SU-DHL-6 (cell line): ENCODE measurements around the gene KRT84.

Experiments
- H2AFZ ChIP-seq: fragments of 200-600 bp; sonication (generic); 2 replicates; pipeline ENCODE4 v1.6.1; 2014; ENCODE audit warnings: low read depth, mild to moderate bottlenecking, moderate library complexity, mixed read lengths, antibody characterized with exemption, low read length; ENCODE audit not compliant: severe bottlenecking
- H3F3A ChIP-seq: fragments of 200-600 bp; shearing (Covaris generic); 2 replicates; pipeline ENCODE4 v1.6.0; 2016; ENCODE audit warnings: antibody characterized with exemption, mild to moderate bottlenecking; ENCODE audit not compliant: insufficient read depth
- H3K27ac ChIP-seq: fragments of 200-600 bp; sonication (generic); 2 replicates; pipeline ENCODE4 v1.5.1; 2016; ENCODE audit warnings: low read depth, mild to moderate bottlenecking, low read length, moderate library complexity, mixed read lengths
- H3K27me3 ChIP-seq: fragments of 200-600 bp; sonication (generic), shearing (Covaris generic); 2 replicates; pipeline ENCODE4 v1.6.0; 2014; ENCODE audit warnings: mild to moderate bottlenecking, low read length
- H3K36me3 ChIP-seq: fragments of 200-600 bp; sonication (generic); 2 replicates; pipeline ENCODE4 v1.6.1; 2014; ENCODE audit warnings: mild to moderate bottlenecking, low read length, mixed read lengths
- H3K4me2 ChIP-seq: fragments of 300-600, 200-600 bp; shearing (Covaris generic), sonication (generic); 2 replicates; pipeline ENCODE4 v1.6.0; 2014; ENCODE audit warnings: low read length, low read depth, mild to moderate bottlenecking; ENCODE audit not compliant: poor library complexity, severe bottlenecking
- H3K4me3 ChIP-seq: fragments of 200-600 bp; sonication (generic); 2 replicates; pipeline ENCODE4 v1.5.1; 2014; ENCODE audit warnings: antibody characterized with exemption, low read length, mild to moderate bottlenecking, mixed read lengths; ENCODE audit not compliant: insufficient read depth, poor library complexity, severe bottlenecking
- H3K79me2 ChIP-seq: fragments of 200-600 bp; sonication (generic); 2 replicates; pipeline ENCODE4 v1.6.1; 2014; ENCODE audit warnings: mild to moderate bottlenecking, low read length, moderate library complexity; ENCODE audit not compliant: insufficient read depth
- H3K9ac ChIP-seq: fragments of 200-600 bp; sonication (generic); 2 replicates; pipeline ENCODE4 v1.7.0; 2014; ENCODE audit warnings: mild to moderate bottlenecking, low read length
- H3K9me2 ChIP-seq: fragments of 200-600 bp; sonication (generic); replicated peaks from 2 replicates; pipeline ENCODE4 v1.6.1; 2014; ENCODE audit warnings: low read length; ENCODE audit not compliant: insufficient read depth
- H3K9me3 ChIP-seq: fragments of 200-600 bp; sonication (generic); 2 replicates; pipeline ENCODE4 v1.6.1; 2014; ENCODE audit warnings: low read length, mixed read lengths; ENCODE audit not compliant: insufficient read depth
- H4K20me1 ChIP-seq: fragments of 200-600 bp; sonication (generic); 2 replicates; pipeline ENCODE4 v1.6.1; 2014; ENCODE audit warnings: low read depth, mild to moderate bottlenecking, antibody characterized with exemption, low read length, moderate library complexity, mixed read lengths
- EZH2phosphoT487 ChIP-seq: fragments of 200-600 bp; sonication (generic), shearing (Covaris generic); conservative IDR thresholded peaks from 2 replicates; pipeline ENCODE4 v1.6.1; 2018; ENCODE audit warnings: mild to moderate bottlenecking, antibody characterized with exemption, low read length, moderate library complexity, mixed read lengths
- TF ChIP-seq, protein P1 (sequence below): fragments of 200-600 bp; sonication (generic); IDR thresholded peaks from one replicate; pipeline ENCODE4 v1.5.1; 2017; ENCODE audit warnings: antibody characterized with exemption, mild to moderate bottlenecking, low read length, moderate library complexity; ENCODE audit not compliant: insufficient read depth, poor library complexity, severe bottlenecking

The KRT84 gene

DNA sequence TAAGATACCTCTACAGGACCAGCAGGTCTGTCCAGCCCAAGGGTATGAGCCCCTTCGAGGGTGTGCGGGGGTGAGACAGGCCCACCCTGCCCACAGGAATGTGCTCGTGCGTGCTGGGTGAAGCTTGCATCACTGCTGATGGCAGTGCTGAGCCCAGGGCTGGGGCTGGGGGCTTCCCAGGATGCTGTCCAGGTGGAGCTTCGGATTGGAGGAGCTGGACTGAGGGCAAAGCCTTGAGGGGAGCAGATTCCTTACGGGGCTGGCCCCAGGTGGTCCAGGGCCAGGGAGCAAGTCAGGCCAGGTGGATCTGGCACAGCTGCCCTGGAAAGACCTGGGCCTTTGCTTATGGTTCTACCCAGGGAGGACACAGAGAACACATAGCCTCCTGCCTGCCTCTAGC is 15.6 kb downstream of the KRT84 start:
- Histone ChIP-seq H3K9me2 (no peaks in the 10 kb centered on the region), H3F3A (no peaks in the 10 kb centered on the region), H3K36me3 (no peaks in the 10 kb centered on the region), H3K9me3 (no peaks in the 10 kb centered on the region), H3K4me2 (no peak overlapping the region), H3K79me2 (no peaks in the 10 kb centered on the region), H3K27ac (no peak overlapping the region), H3K27me3 (no peaks in the 10 kb centered on the region), H3K9ac (no peak overlapping the region), H2AFZ (no peak overlapping the region), H3K4me3 (no peak overlapping the region), H4K20me1 (no peaks in the 10 kb centered on the region)
- TF ChIP-seq, protein P1, sequence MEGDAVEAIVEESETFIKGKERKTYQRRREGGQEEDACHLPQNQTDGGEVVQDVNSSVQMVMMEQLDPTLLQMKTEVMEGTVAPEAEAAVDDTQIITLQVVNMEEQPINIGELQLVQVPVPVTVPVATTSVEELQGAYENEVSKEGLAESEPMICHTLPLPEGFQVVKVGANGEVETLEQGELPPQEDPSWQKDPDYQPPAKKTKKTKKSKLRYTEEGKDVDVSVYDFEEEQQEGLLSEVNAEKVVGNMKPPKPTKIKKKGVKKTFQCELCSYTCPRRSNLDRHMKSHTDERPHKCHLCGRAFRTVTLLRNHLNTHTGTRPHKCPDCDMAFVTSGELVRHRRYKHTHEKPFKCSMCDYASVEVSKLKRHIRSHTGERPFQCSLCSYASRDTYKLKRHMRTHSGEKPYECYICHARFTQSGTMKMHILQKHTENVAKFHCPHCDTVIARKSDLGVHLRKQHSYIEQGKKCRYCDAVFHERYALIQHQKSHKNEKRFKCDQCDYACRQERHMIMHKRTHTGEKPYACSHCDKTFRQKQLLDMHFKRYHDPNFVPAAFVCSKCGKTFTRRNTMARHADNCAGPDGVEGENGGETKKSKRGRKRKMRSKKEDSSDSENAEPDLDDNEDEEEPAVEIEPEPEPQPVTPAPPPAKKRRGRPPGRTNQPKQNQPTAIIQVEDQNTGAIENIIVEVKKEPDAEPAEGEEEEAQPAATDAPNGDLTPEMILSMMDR = no peak
- no peak for TF ChIP-seq EZH2phosphoT487

- H4K20me1 ChIP-seq = no peaks in the 10 kb centered on the region
- H3K27ac ChIP-seq = no peak overlapping the region
- H3K79me2 ChIP-seq = no peaks in the 10 kb centered on the region
- no peak overlapping the region for H3K4me2 ChIP-seq
- no peaks in the 10 kb centered on the region for H3K36me3 ChIP-seq
- H2AFZ ChIP-seq = no peak overlapping the region
- H3K27me3 ChIP-seq = no peaks in the 10 kb centered on the region
- no peak overlapping the region for H3K9ac ChIP-seq
- no peaks in the 10 kb centered on the region for H3K9me2 ChIP-seq
- H3K4me3 ChIP-seq = no peak overlapping the region
- TF ChIP-seq EZH2phosphoT487 = no peak
- TF ChIP-seq, protein P1 = no peak
- H3K9me3 ChIP-seq = no peaks in the 10 kb centered on the region
- H3F3A ChIP-seq = no peaks in the 10 kb centered on the region
Observed at GRCh38 chr12:52369211-52369610, 16.2 kb downstream of the KRT84 start.

DNA sequence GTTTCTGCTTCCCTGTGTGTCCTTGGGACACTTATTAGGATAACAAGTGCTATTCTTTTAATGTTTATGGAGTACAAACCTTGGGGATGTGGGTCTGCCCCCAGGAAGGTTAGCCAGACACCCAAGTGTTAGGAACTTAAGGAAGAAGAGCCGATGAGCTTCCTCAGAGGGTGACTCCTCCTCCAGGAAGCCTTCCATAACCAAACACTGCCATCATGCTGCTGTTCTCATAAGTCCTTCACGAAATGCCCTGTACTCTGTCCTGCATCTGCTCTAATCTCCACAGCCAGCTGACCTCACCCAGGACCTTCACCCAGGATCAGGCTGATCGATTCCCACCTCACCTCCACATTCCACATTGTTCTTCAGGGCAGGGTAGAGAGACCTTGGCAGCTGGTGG is 16.9 kb downstream of the KRT84 start:
- Histone ChIP-seq H3K27me3 (no peaks in the 10 kb centered on the region), H3K36me3 (no peaks in the 10 kb centered on the region), H3K27ac (no peak overlapping the region), H3F3A (no peaks in the 10 kb centered on the region), H4K20me1 (no peaks in the 10 kb centered on the region), H2AFZ (no peak overlapping the region), H3K9me3 (no peaks in the 10 kb centered on the region), H3K79me2 (no peaks in the 10 kb centered on the region), H3K9me2 (no peaks in the 10 kb centered on the region), H3K4me2 (no peak overlapping the region), H3K4me3 (no peak overlapping the region), H3K9ac (no peak overlapping the region)
- TF ChIP-seq EZH2phosphoT487 = no peak
- TF ChIP-seq, protein P1 = no peak
